Activated T-helper 17 cell treated with anti-CD3 and anti-CD28 coated beads, Interleukin-2, amount 50 U/mL, for 72 hours (primary cell): ENCODE data around the gene ENAH. TPM values are rescaled to one million over a fixed set of nuclear protein-coding genes. Genes with fewer than 3 reads are reported as not detected.

Experiments used
- ATAC-seq: fragments of 150-1000 bp; cut with Tn5 transposase; replicated peaks from 2 replicates; pipeline ENCODE4 v1.10.0; 2021; ENCODE audit warnings: mild to moderate bottlenecking, moderate library complexity
- H3K27ac Mint-ChIP-seq: one replicate; pipeline ENCODE4 v1.8.0; 2022; ENCODE audit warnings: mixed read lengths
- H3K27me3 Mint-ChIP-seq: one replicate; pipeline ENCODE4 v1.8.0; 2022; ENCODE audit warnings: mixed read lengths
- H3K36me3 Mint-ChIP-seq: one replicate; pipeline ENCODE4 v1.8.0; 2022; ENCODE audit warnings: low read depth, mild to moderate bottlenecking, mixed read lengths
- H3K4me1 Mint-ChIP-seq: one replicate; pipeline ENCODE4 v1.8.0; 2022; ENCODE audit warnings: mixed read lengths
- H3K4me3 Mint-ChIP-seq: one replicate; pipeline ENCODE4 v1.8.0; 2022; ENCODE audit warnings: mild to moderate bottlenecking, mixed read lengths
- H3K9me3 Mint-ChIP-seq: one replicate; pipeline ENCODE4 v1.8.0; 2022; ENCODE audit warnings: mixed read lengths
- total RNA-seq, 2 donors: library from RNA; stranded (reverse); gene quantifications; one replicate each; pipeline ENCODE4 v1.2.3, GENCODE V29; 2022

ENAH gene
- total RNA-seq, 2 donors from 2014 or later, result 0.08 TPM; not detected in 1

DNA sequence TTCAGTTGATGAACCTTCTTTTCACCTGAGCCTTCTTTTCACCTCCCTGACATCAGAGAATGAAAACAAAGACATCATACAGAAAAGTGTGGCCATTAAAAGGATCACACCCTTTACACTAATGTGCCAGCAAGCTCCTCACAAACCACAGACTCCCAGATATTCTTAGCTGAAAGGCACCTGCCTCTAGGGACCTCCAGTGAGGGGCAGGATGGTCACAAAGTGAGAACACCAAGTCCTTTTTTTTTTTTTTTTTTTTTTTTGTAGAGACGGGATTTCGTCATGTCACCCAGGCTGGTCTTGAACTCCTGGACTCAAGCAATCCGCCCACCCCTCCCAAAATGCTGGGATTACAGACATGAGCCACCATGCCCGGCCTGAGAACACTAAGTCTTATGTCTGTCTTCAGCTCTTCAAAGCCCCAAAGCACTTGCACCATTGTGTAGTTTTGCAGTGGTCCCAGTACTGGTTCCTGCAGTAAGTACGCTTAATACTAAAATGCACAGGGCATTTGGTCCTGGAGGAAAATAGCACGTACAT is 166.9 kb downstream of the ENAH start:
- Mint-ChIP-seq H3K27me3 (peaks cover 6% of the 10 kb centered on the region), H3K36me3 (no peaks in the 10 kb centered on the region), H3K4me3 (no peak overlapping the region), H3K27ac (no peak overlapping the region), H3K9me3 (no peaks in the 10 kb centered on the region), H3K4me1 (no peaks in the 10 kb centered on the region)
- no peak for ATAC-seq

GRCh38 chr1:225485226-225485625 is 167.7 kb downstream of the ENAH start:
- Mint-ChIP-seq H3K9me3 (no peaks in the 10 kb centered on the region), H3K4me3 (no peak overlapping the region), H3K4me1 (no peaks in the 10 kb centered on the region), H3K27me3 (peaks cover 6% of the 10 kb centered on the region), H3K36me3 (no peaks in the 10 kb centered on the region), H3K27ac (no peak overlapping the region)
- no peak for ATAC-seq

DNA sequence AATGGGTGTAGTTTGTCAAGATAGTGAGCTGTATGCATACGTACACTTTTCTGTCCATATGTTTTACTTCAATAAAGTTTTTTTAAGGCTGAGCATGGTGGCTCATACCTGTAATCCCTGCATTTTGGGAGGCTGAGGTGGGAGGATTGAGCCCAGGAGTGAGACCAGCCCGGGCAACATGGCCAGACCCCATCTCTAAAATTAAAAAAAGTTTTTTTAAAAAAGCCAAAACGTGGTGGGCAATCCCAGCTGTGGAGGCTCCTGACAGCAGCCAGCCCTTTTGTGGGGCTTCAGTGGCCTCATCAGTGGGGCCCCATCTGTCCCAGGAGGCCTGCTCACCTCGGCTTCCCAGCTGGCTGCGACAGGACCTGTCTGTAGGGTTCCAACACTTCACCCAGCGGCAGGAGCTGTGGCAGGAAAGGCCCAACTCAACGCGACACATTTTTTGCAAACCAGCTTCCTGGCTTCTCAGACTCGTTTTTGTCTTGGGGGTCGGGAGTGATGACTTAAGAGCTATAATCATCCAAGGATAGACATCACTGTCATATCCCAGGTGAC is 168.2 kb downstream of the ENAH start:
- ATAC-seq, result no peak
- H3K4me3 Mint-ChIP-seq, result no peak overlapping the region
- H3K9me3 Mint-ChIP-seq, result no peaks in the 10 kb centered on the region
- no peaks in the 10 kb centered on the region for H3K4me1 Mint-ChIP-seq
- H3K36me3 Mint-ChIP-seq, result no peaks in the 10 kb centered on the region
- peaks cover 6% of the 10 kb centered on the region for H3K27me3 Mint-ChIP-seq
- no peak overlapping the region for H3K27ac Mint-ChIP-seq

DNA sequence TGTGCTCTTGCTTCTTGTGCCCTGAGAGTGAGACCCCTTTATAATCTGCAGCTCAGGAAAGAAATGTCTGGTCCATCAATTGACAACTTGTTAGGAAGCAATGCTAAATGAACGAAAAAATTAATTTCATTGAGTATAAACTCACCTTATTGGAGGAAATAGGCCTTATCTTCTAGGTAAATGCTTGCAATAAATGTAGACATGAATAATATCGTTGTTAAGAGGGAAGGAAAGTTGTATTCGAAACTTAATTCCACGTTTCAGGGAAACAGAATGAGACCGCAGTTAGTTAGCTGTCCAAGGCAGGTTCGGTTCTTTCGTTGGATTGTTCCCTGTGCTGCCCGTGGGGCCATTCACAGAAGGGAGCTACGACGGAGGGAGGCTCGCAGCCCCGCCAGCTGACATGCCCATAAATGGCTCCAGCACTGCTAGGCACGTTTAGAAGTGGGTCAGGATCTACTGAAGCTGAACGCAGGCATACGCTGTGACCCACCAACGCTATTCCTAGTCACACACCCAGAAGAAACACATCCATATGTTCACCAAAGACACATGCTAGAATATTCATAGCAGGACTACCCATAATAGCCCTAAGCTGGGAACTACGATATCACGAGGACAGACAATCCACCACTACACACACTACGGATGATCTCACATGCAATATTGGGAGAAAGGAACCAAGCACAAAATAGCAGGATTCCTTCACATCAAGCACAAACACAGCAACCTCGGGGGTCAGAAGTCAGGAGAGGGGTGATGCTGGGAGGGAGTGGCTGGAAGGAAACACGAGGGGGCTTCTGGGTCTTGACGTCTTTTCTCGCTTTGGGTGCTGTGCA is 168.9 kb downstream of the ENAH start:
- Mint-ChIP-seq H3K36me3 (no peaks in the 10 kb centered on the region), H3K4me1 (no peaks in the 10 kb centered on the region), H3K27ac (no peak overlapping the region), H3K9me3 (no peaks in the 10 kb centered on the region), H3K27me3 (peaks cover 6% of the 10 kb centered on the region), H3K4me3 (no peak overlapping the region)
- no peak for ATAC-seq

DNA sequence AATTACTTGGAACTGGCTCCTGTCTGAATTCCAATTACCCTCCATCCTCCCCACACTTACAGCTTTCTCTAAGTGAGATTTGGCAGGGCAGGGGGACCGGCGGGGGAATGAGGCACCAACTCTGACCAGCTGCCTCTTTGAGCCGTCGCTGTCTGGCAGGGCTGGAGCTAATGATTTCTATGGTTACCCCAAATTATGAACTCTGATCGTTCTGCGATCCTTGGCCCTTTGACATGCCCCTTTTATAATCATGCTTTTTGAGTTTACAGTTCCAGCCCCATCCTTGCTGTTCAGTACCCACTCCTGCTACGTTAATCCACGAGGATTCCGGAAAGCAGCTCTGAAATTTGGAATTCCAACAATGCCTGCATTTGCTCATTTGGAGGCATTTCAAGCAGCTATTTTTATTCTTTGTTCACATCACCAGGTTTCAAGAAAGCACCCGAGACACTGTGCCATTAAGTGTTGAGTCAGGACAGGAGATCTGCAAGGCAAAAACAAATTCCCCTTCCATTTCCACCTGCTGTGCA is 170.4 kb downstream of the ENAH start:
- H3K27me3 Mint-ChIP-seq, result peaks cover 6% of the 10 kb centered on the region
- no peak overlapping the region for H3K27ac Mint-ChIP-seq
- H3K9me3 Mint-ChIP-seq, result no peaks in the 10 kb centered on the region

DNA sequence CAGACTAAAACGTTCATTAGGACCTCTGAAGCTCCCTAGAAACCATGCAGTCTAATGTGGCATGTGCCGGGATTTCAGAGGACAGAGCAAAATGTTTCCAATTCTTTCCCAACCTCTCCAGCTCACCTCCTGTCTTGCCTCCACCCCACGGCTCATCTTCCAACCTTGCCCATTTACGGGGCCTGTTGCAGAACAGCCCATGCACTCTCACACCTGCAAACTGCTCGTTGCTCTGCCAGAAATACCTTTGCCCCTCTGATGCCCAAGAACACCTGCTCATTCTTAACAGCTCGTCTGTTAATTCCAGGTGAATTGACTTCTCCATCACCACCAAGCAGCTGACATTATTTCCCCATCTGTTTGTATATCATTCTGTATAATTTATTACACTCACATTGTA is 171.2 kb downstream of the ENAH start:
- peaks cover 6% of the 10 kb centered on the region for H3K27me3 Mint-ChIP-seq
- no peak overlapping the region for H3K4me3 Mint-ChIP-seq
- ATAC-seq, result no peak
- no peak overlapping the region for H3K27ac Mint-ChIP-seq
- H3K36me3 Mint-ChIP-seq, result no peaks in the 10 kb centered on the region
- H3K9me3 Mint-ChIP-seq, result no peaks in the 10 kb centered on the region
- peaks cover 8% of the 10 kb centered on the region for H3K4me1 Mint-ChIP-seq

More for the DNA sequence above, 170.4 kb downstream of the ENAH start:
- ATAC-seq, result no peak
- no peak overlapping the region for H3K4me3 Mint-ChIP-seq
- H3K36me3 Mint-ChIP-seq, result no peaks in the 10 kb centered on the region
- H3K4me1 Mint-ChIP-seq, result peaks cover 7% of the 10 kb centered on the region

DNA sequence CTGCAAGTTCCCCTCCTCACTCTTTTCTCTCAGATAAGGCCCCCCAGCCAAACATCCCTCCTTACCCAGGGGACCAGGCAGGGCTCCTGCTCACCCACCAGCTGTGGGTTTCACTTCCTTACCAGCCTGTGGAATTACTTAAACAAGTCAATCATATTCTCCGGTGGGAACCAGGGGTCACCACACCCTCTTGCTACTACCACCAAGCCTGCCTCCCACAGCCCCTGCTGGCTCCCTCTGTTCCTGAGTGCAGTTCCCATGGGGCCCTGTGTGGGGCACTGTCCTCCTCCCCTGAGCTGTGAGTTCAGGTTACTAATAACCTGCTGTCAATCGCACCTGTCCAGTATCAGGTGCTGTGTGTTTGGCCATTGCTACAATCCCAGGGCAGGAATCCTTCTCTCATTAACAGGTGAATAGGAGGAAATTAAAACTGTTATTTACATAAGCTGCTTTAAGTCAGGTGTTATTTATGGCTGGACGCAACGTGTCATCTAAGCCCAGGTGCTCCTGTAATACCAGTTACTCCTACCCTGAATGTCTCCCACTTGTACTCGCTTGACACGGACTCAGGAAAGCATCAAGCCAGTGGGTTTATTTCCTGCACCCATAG is 172.0 kb downstream of the ENAH start:
- no peaks in the 10 kb centered on the region for H3K9me3 Mint-ChIP-seq
- H3K4me1 Mint-ChIP-seq, result peaks cover 12% of the 10 kb centered on the region
- peak; percentile 66 for ATAC-seq
- H3K27ac Mint-ChIP-seq, result no peak overlapping the region
- peaks cover 3% of the 10 kb centered on the region for H3K27me3 Mint-ChIP-seq
- no peaks in the 10 kb centered on the region for H3K36me3 Mint-ChIP-seq
- no peak overlapping the region for H3K4me3 Mint-ChIP-seq

- H3K4me3 Mint-ChIP-seq, result no peak overlapping the region
- H3K4me1 Mint-ChIP-seq, result peaks cover 12% of the 10 kb centered on the region
- H3K27me3 Mint-ChIP-seq, result peaks cover 3% of the 10 kb centered on the region
- H3K36me3 Mint-ChIP-seq, result no peaks in the 10 kb centered on the region
- no peaks in the 10 kb centered on the region for H3K9me3 Mint-ChIP-seq
- ATAC-seq, result no peak
- H3K27ac Mint-ChIP-seq, result no peak overlapping the region
Measured at GRCh38 chr1:225479996-225480720, 172.8 kb downstream of the ENAH start.

- ATAC-seq, result no peak
- Mint-ChIP-seq H3K27me3 (peaks cover 2% of the 10 kb centered on the region), H3K36me3 (no peaks in the 10 kb centered on the region), H3K4me3 (no peak overlapping the region), H3K27ac (no peak overlapping the region), H3K4me1 (peaks cover 13% of the 10 kb centered on the region), H3K9me3 (no peaks in the 10 kb centered on the region)
Measured at GRCh38 chr1:225479341-225479740, 173.6 kb downstream of the ENAH start.

DNA sequence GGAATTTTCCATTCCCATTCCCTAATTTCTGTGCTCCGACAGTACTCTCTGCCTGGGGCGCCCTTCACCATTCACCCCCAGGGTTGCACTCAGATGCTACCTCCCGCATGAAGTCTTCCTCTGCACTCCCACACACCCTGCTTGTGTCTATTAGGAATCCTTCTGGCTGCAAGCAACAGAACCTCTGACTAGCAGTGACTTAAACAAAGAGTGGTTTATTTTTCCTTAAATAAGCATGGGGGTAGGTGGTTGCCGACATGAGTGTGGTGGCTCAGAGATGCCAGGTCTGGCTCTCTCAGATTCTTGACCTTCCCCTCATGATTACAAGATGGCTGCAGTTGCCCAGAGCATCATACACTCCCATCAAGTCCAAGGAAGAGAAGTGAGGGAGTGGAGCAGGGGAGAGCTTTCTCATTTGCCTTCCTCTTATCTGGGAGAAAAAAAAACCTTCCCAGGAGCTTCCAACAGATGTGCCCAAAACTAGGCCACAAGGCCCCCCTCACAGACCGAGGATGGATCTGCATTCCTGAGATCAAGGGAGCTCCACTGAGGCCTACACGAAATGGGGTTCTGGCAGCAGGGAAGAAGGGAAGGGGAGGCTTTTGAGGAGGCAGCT is 175.5 kb downstream of the ENAH start:
- Mint-ChIP-seq H3K36me3 (no peaks in the 10 kb centered on the region), H3K9me3 (no peaks in the 10 kb centered on the region), H3K4me3 (peak overlapping the region; percentile 25), H3K27ac (peak overlapping the region; percentile 49), H3K27me3 (no peaks in the 10 kb centered on the region), H3K4me1 (peaks cover 22% of the 10 kb centered on the region)
- ATAC-seq, result no peak

DNA sequence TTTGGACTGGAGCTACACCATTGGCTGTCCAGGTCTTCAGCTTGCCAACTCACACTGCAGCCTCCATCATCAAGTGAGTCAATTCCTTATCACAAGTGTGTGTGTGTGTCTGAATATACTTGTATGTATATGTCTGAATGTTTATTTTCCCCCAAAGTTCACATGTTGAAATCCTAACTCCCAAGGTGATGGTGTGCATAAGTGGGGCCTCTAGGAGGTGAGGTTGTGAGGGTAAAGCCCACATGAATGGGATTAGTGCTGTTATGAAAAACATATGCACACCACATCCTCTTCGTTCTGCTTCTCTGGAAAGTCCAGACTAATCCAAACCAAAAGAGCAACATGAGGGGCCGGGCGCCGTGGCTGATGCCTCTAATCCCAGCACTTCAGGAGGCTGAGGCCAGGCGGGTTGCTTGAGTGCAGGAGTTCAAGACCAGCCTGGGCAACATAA is 176.4 kb downstream of the ENAH start:
- Mint-ChIP-seq H3K4me1 (peaks cover 22% of the 10 kb centered on the region), H3K9me3 (no peaks in the 10 kb centered on the region), H3K36me3 (no peaks in the 10 kb centered on the region), H3K4me3 (no peak overlapping the region), H3K27me3 (no peaks in the 10 kb centered on the region), H3K27ac (no peak overlapping the region)
- ATAC-seq, result no peak

DNA sequence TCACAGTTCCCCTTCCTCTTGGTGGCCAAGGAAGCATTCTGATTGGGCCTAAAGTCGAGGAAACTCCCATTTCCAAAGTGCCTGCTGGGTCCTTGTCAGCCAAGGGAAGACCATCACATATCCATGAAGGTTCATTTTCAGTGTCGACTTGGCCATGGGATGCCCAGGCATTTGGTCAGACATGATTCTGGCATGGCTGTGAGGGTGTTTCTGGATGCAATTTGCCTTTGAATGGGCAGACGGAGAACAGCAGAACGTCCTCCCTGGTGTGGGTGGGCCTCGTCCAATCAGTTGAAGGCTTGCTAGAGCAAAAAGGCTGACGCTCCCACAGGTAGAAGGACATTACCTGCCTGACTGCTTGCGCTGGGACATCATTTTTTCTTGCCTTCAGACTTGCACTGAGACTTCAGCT is 176.8 kb downstream of the ENAH start:
- no peak overlapping the region for H3K4me3 Mint-ChIP-seq

DNA sequence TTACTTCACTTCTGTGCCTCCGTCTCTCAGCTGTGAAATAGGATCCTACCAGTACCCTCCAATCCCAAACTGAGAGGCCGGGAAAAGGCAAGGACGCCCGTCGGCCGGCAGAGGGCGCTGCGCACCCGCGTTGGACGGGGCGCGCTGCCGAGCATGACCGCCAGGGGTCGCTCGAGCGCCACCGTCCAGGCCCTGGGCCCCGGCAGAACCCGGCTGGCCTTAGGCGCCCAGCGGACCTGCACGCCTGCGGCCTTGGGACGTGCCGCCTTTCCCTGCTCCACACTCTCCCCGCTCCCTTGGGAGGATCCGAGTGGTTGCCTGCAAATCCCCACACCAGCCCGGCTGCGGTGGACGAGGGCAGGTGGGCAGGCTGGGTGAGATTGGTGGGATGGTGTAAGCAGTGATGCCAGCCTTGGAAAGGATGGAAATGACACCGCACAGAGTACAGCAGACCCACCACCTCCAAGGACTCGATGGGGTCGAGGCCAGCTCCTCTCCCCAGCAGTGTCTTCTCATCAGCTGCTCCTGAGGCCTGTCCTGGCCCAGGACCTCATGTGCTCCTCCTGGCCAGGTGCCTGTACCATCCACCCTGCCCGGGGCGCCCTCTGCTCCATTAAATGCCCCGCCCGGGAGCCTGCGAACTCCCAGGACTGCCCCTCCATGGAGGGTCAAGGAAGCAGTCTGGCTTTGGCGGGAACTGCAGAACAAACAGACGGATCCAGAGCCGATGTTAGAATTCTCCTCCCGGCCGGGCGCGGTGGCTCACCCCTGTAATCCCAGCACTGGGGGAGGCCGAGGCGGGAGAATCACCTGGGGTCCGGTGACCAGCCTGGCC is 177.7 kb downstream of the ENAH start:
- no peaks in the 10 kb centered on the region for H3K9me3 Mint-ChIP-seq
- H3K27ac Mint-ChIP-seq, result no peak overlapping the region
- ATAC-seq, result peak; percentile 86
- peaks cover 26% of the 10 kb centered on the region for H3K4me1 Mint-ChIP-seq
- no peak overlapping the region for H3K4me3 Mint-ChIP-seq
- no peaks in the 10 kb centered on the region for H3K27me3 Mint-ChIP-seq
- H3K36me3 Mint-ChIP-seq, result no peaks in the 10 kb centered on the region

More for the DNA sequence above, 176.8 kb downstream of the ENAH start:
- Mint-ChIP-seq H3K36me3 (no peaks in the 10 kb centered on the region), H3K27ac (no peak overlapping the region), H3K27me3 (no peaks in the 10 kb centered on the region), H3K9me3 (no peaks in the 10 kb centered on the region), H3K4me1 (peaks cover 23% of the 10 kb centered on the region)
- ATAC-seq, result no peak
